ENCODE data around the gene UMODL1. TPM values are rescaled to one million over a fixed set of nuclear protein-coding genes. Genes with fewer than 3 reads are reported as not detected.
"Not testable (repeated sequence)": the region's sequence is repeated elsewhere in the genome, so short reads cannot be mapped to it uniquely, and the experiment has no call there.

UMODL1 gene
- total RNA-seq, 2 donors from 2014 or later = 0.11 TPM; not detected in 1

DNA sequence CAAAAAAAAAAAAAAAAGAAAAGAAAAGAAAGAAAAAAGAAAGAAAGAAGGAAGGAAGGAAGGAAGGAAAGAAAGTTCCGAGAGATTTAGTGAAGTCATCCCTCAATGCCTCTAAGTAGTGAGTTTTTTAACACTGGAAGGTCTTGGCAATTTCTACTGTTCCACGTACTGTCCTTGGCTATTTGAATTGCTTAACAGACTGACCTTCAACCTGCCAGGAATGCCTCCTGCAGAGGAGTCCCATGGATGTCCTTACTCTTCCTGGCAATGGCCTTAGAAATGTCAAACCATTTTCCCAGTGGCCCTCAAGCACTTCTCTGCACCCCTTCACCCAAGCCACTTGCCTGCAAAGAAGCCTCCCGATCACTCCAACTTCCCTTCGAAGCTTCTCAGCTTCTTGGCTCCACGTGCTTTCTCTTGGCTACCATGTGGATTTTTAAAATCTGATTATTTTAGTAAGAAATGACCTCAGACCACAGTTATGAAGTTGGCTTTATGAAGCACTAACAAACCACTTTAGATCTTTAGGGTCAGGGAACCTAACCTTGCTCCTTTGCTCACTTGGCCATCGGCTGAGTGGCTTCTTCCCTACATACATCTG is 104.1 kb downstream of the UMODL1 start:
- no peak overlapping the region for H3K4me3 Mint-ChIP-seq
- peaks cover 5% of the 10 kb centered on the region for H3K27me3 Mint-ChIP-seq
- H3K27ac Mint-ChIP-seq = no peak overlapping the region
- H3K9me3 Mint-ChIP-seq = no peaks in the 10 kb centered on the region
- ATAC-seq (replicated peaks) = no peak
- no peaks in the 10 kb centered on the region for H3K36me3 Mint-ChIP-seq (ENCODE audit: low read depth)
- no peaks in the 10 kb centered on the region for H3K4me1 Mint-ChIP-seq

GRCh38 chr21:42176859-42177258 is 105.7 kb downstream of the UMODL1 start:
- no peak overlapping the region for H3K4me3 Mint-ChIP-seq
- no peaks in the 10 kb centered on the region for H3K4me1 Mint-ChIP-seq
- H3K27ac Mint-ChIP-seq = no peak overlapping the region
- H3K27me3 Mint-ChIP-seq = peaks cover 5% of the 10 kb centered on the region
- ATAC-seq (replicated peaks) = no peak
- no peaks in the 10 kb centered on the region for H3K9me3 Mint-ChIP-seq
- H3K36me3 Mint-ChIP-seq (ENCODE audit: low read depth) = no peaks in the 10 kb centered on the region

DNA sequence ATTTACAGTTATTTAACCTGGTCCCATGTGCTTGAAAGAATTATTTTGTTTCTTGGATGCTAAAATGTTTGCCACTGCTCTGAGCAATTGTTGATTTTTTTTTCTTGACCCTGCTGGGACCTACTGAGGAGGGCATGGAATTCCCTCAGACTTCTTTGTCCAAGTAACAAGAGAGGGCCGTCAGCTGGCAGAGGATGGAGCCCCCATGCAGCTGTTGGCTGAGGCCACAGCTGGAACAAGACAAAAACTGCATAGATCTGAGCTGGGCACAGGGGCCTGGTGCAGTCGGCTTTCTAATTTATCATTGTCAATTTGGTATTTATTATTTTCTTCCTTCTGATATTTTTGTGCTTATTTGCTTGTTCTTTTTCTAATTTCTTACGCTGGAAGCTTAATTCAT is 108.2 kb downstream of the UMODL1 start:
- peaks cover 5% of the 10 kb centered on the region for H3K27me3 Mint-ChIP-seq
- H3K9me3 Mint-ChIP-seq = no peaks in the 10 kb centered on the region
- no peaks in the 10 kb centered on the region for H3K36me3 Mint-ChIP-seq (ENCODE audit: low read depth)
- no peak overlapping the region for H3K27ac Mint-ChIP-seq
- ATAC-seq (replicated peaks) = no peak
- H3K4me1 Mint-ChIP-seq = no peaks in the 10 kb centered on the region
- H3K4me3 Mint-ChIP-seq = no peak overlapping the region

DNA sequence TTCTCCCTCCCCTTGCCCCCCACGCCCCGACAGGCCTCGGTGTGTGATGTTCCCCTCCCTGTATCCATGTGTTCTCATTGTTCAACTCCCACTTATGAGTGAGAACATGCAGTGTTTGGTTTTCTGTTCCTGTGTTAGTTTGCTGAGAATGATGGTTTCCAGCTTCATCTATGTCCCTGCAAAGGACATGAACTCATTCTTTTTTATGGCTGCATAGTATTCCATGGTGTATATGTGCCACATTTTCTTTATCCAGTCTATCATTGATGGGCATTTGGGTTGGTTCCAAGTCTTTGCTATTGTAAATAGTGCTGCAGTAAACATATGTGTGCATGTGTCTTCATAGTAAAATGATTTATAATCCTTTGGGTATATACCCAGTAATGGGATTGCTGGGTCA is 108.9 kb downstream of the UMODL1 start:
- H3K9me3 Mint-ChIP-seq; H3K36me3 Mint-ChIP-seq (ENCODE audit: low read depth); H3K27ac Mint-ChIP-seq; ATAC-seq (replicated peaks); H3K27me3 Mint-ChIP-seq; H3K4me1 Mint-ChIP-seq; H3K4me3 Mint-ChIP-seq: not testable (repeated sequence)

GRCh38 chr21:42182713-42183371 is 111.7 kb downstream of the UMODL1 start:
- peaks cover 20% of the 10 kb centered on the region for H3K4me1 Mint-ChIP-seq

DNA sequence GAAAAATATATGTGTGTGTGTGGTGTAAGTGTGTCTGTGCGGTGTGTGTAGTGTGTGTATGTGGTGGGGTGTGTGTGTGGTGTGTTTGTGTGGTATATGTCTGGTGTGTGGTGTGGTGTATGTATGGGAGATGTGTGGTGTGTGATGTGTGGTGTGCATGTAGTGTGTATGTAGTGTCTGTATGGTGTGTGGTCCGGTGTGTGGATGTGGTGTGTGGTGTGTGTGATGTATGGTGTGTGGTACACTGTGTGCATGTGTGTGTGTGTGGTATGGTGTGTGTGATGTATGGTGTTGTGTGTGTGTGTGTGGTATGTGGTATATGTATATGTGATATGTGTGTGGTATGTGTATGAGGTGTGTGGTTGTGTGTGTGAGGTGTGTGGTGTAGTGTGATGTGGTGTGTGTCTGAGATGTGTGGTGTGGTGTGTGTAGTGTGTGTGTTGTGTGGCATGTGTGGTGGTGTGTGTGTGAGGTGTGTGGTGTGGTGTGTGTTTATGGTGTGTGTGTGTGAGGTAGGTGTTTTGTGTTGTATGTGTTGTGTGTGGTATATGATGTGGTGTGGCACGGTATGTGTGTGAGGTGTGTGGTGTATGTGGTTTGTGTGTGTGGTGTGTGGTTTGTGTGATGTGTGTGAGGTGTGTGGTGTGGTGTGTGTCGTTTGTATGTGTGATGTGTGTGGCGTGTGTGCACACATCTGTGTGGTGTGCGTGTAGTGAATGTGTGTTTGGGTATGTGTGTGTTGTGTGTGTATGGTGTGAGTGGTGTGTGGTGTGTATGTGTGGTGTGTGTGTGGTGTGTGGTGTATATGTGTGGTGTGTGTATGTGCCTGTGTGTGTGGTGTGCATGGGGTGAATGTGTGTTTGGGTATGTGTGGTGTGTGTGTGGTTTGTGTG is 112.5 kb downstream of the UMODL1 start:
- ATAC-seq (replicated peaks) = no peak
- no peak overlapping the region for H3K27ac Mint-ChIP-seq
- H3K4me3 Mint-ChIP-seq = no peak overlapping the region
- H3K4me1 Mint-ChIP-seq = peaks cover 27% of the 10 kb centered on the region
- peaks cover under 1% of the 10 kb centered on the region for H3K27me3 Mint-ChIP-seq
- no peaks in the 10 kb centered on the region for H3K9me3 Mint-ChIP-seq
- no peaks in the 10 kb centered on the region for H3K36me3 Mint-ChIP-seq (ENCODE audit: low read depth)

More at GRCh38 chr21:42182713-42183371, 111.7 kb downstream of the UMODL1 start:
- Mint-ChIP-seq H3K27ac (no peak overlapping the region), H3K27me3 (peaks cover 5% of the 10 kb centered on the region), H3K9me3 (no peaks in the 10 kb centered on the region), H3K4me3 (no peak overlapping the region), H3K36me3 (ENCODE audit: low read depth) (no peaks in the 10 kb centered on the region)
- no peak for ATAC-seq (replicated peaks)

- Mint-ChIP-seq H3K4me3 (no peak overlapping the region), H3K9me3 (no peaks in the 10 kb centered on the region), H3K36me3 (ENCODE audit: low read depth) (no peaks in the 10 kb centered on the region), H3K27me3 (no peaks in the 10 kb centered on the region), H3K4me1 (peaks cover 30% of the 10 kb centered on the region), H3K27ac (no peak overlapping the region)
- no peak for ATAC-seq (replicated peaks)
Measured at GRCh38 chr21:42186591-42186990, 115.5 kb downstream of the UMODL1 start.

- Mint-ChIP-seq H3K27me3 (no peaks in the 10 kb centered on the region), H3K9me3 (no peaks in the 10 kb centered on the region), H3K36me3 (ENCODE audit: low read depth) (no peaks in the 10 kb centered on the region), H3K27ac (peak overlapping the region; percentile 74), H3K4me3 (peak overlapping the region; percentile 74), H3K4me1 (peaks cover 42% of the 10 kb centered on the region)
- peak; percentile 92 for ATAC-seq (replicated peaks)
Measured at GRCh38 chr21:42187976-42188653, 117.0 kb downstream of the UMODL1 start.

DNA sequence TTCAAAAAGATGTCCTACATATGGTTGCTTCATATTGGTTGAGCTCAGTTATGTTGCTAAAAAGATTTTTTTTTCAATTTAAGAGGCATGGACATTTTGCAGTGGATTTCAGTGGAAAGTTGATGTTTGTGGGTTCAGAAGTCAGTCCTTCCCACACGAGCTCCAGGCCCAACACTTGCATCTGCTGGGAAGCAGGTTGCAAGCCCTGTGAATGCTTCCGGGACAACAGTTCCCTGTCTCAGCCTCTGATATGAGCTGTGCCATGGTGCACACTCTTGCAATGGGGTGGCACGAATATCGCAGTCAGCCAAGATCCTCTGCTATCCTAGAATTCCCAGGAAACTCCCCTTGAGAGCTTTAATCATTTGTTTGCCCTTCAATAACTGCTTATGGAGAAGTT is 117.5 kb downstream of the UMODL1 start:
- no peaks in the 10 kb centered on the region for H3K36me3 Mint-ChIP-seq (ENCODE audit: low read depth)
- peak overlapping the region; percentile 74 for H3K4me3 Mint-ChIP-seq
- H3K27ac Mint-ChIP-seq = peak overlapping the region; percentile 74
- peaks cover 47% of the 10 kb centered on the region for H3K4me1 Mint-ChIP-seq
- no peak for ATAC-seq (replicated peaks)
- no peaks in the 10 kb centered on the region for H3K9me3 Mint-ChIP-seq
- H3K27me3 Mint-ChIP-seq = no peaks in the 10 kb centered on the region

DNA sequence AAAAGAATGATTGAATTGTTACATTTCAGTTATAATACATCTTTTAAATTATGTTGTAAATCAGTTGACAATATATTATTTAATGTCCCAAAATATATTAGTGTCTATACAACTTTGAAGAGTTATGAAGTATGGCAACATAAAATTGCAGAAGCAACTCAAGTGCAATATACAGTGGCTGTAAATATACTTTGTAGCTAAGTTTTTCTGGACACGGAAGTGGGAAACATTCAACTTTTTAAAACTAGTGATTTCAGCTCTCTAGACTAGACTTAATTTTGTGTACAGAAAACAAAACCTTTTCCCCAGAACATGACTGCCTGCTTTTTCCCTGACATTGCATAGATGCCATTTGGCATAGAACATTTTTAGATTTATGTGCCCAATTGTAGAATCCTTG is 118.3 kb downstream of the UMODL1 start:
- H3K27me3 Mint-ChIP-seq = no peaks in the 10 kb centered on the region
- H3K4me1 Mint-ChIP-seq = peaks cover 49% of the 10 kb centered on the region
- H3K9me3 Mint-ChIP-seq = no peaks in the 10 kb centered on the region
- H3K36me3 Mint-ChIP-seq (ENCODE audit: low read depth) = no peaks in the 10 kb centered on the region
- ATAC-seq (replicated peaks) = no peak
- H3K27ac Mint-ChIP-seq = no peak overlapping the region
- H3K4me3 Mint-ChIP-seq = no peak overlapping the region

DNA sequence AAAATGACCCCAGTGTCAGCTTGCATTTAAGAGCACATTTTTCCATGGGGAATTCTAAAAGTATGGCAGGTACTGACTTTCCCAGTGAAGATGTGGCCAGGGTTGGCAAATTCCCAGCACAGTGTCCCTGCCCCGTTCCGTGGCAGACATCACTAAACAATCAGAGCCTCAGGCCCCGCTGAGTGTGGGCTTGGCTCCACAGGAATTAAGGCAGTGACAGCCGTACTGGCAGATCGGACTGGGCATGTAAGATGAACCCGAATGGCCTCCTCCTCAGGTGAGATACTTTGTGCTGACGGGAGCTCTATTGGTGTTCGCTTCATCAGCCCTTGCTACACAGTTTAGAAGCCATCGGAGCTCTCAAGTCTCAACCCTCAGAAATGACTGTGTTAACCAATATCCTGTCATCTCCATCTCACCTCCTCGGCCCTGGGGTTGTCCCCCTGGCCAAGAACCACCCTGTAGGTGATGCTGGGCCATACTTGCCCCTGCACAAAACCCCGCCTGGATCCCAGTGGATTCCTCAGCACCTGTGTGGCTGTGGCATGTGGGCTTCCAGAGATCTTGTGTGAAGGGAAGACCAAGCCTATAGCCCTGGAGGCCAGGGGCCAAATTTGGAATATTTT is 118.9 kb downstream of the UMODL1 start:
- Mint-ChIP-seq H3K4me3 (no peak overlapping the region), H3K36me3 (ENCODE audit: low read depth) (no peaks in the 10 kb centered on the region), H3K9me3 (no peaks in the 10 kb centered on the region), H3K4me1 (peaks cover 49% of the 10 kb centered on the region), H3K27me3 (no peaks in the 10 kb centered on the region), H3K27ac (no peak overlapping the region)
- ATAC-seq (replicated peaks) = peak; percentile 47

GRCh38 chr21:42190486-42190863 is 119.4 kb downstream of the UMODL1 start:
- H3K9me3 Mint-ChIP-seq = no peaks in the 10 kb centered on the region
- H3K4me1 Mint-ChIP-seq = peaks cover 49% of the 10 kb centered on the region
- H3K4me3 Mint-ChIP-seq = no peak overlapping the region
- no peak for ATAC-seq (replicated peaks)
- H3K36me3 Mint-ChIP-seq (ENCODE audit: low read depth) = no peaks in the 10 kb centered on the region
- H3K27me3 Mint-ChIP-seq = no peaks in the 10 kb centered on the region
- no peak overlapping the region for H3K27ac Mint-ChIP-seq

DNA sequence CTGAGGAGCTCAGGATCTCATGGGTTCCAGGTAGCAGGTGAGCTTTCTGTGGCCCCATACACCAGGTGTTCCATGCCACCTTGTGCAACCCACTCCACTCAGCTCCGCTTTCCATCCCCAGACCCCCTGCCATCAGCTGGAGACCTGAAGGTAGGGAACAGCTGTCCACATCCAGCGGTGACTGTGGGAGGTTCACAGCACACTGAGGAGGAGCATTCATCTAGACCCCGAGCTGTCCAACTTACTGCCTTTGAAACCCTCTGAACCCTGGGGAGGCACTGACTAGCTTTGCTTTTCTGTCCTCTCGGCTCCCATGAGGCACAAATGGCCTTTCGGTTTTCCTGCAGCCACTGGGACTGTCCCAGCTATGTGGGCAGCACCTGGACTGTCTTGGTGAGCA is 119.9 kb downstream of the UMODL1 start:
- Mint-ChIP-seq H3K9me3 (no peaks in the 10 kb centered on the region), H3K4me1 (peaks cover 43% of the 10 kb centered on the region), H3K4me3 (no peak overlapping the region), H3K27me3 (no peaks in the 10 kb centered on the region), H3K36me3 (ENCODE audit: low read depth) (no peaks in the 10 kb centered on the region), H3K27ac (no peak overlapping the region)
- no peak for ATAC-seq (replicated peaks)
